ENCODE measurements around the gene DDX20.
"Not testable (repeated sequence)": the region's sequence is repeated elsewhere in the genome, so short reads cannot be mapped to it uniquely, and the experiment has no call there.

The DDX20 gene

GRCh38 chr1:111730706-111731105, 25.0 kb upstream of the DDX20 start:
- in situ Hi-C loops (cut with HindIII; ENCODE audit: low pct_ligation_motif_present, low pct_unique_long_range_greater_than_20kb, low sequenced_read_pairs): no loop called here

GRCh38 chr1:111731956-111732355, 23.7 kb upstream of the DDX20 start:
- DNase-seq: no peak
- in situ Hi-C loops (cut with HindIII; ENCODE audit: low pct_ligation_motif_present, low pct_unique_long_range_greater_than_20kb, low sequenced_read_pairs): no loop called here

More at GRCh38 chr1:111730706-111731105, 25.0 kb upstream of the DDX20 start:
- DNase-seq: no peak

GRCh38 chr1:111732718-111733117, 23.0 kb upstream of the DDX20 start:
- in situ Hi-C loops (cut with HindIII; ENCODE audit: low pct_ligation_motif_present, low pct_unique_long_range_greater_than_20kb, low sequenced_read_pairs): no loop called here
- no peak for DNase-seq

- DNase-seq: no peak
- in situ Hi-C loops (cut with HindIII; ENCODE audit: low pct_ligation_motif_present, low pct_unique_long_range_greater_than_20kb, low sequenced_read_pairs): no loop called here
Observed at GRCh38 chr1:111733183-111733991, 22.3 kb upstream of the DDX20 start.

- DNase-seq: no peak
- in situ Hi-C loops (cut with HindIII; ENCODE audit: low pct_ligation_motif_present, low pct_unique_long_range_greater_than_20kb, low sequenced_read_pairs): no loop called here
Observed at GRCh38 chr1:111733992-111734341, 21.7 kb upstream of the DDX20 start.

GRCh38 chr1:111734426-111734825, 21.3 kb upstream of the DDX20 start:
- in situ Hi-C loops (cut with HindIII; ENCODE audit: low pct_ligation_motif_present, low pct_unique_long_range_greater_than_20kb, low sequenced_read_pairs): no loop called here
- DNase-seq: no peak

GRCh38 chr1:111734856-111735255, 20.8 kb upstream of the DDX20 start:
- in situ Hi-C loops (cut with HindIII; ENCODE audit: low pct_ligation_motif_present, low pct_unique_long_range_greater_than_20kb, low sequenced_read_pairs): no loop called here
- no peak for DNase-seq

- in situ Hi-C loops (cut with HindIII; ENCODE audit: low pct_ligation_motif_present, low pct_unique_long_range_greater_than_20kb, low sequenced_read_pairs): no loop called here
- DNase-seq: no peak
Observed at GRCh38 chr1:111735321-111735720, 20.4 kb upstream of the DDX20 start.

GRCh38 chr1:111735858-111736544, 19.7 kb upstream of the DDX20 start:
- no peak for DNase-seq
- in situ Hi-C loops (cut with HindIII; ENCODE audit: low pct_ligation_motif_present, low pct_unique_long_range_greater_than_20kb, low sequenced_read_pairs): no loop called here

GRCh38 chr1:111736548-111737215, 19.0 kb upstream of the DDX20 start:
- no peak for DNase-seq
- in situ Hi-C loops (cut with HindIII; ENCODE audit: low pct_ligation_motif_present, low pct_unique_long_range_greater_than_20kb, low sequenced_read_pairs): no loop called here

GRCh38 chr1:111737216-111738132, 18.2 kb upstream of the DDX20 start:
- in situ Hi-C loops (cut with HindIII; ENCODE audit: low pct_ligation_motif_present, low pct_unique_long_range_greater_than_20kb, low sequenced_read_pairs): no loop called here
- no peak for DNase-seq

- no peak for DNase-seq
- in situ Hi-C loops (cut with HindIII; ENCODE audit: low pct_ligation_motif_present, low pct_unique_long_range_greater_than_20kb, low sequenced_read_pairs): no loop called here
Observed at GRCh38 chr1:111738133-111738435, 17.6 kb upstream of the DDX20 start.

GRCh38 chr1:111738436-111739193, 17.1 kb upstream of the DDX20 start:
- in situ Hi-C loops (cut with HindIII; ENCODE audit: low pct_ligation_motif_present, low pct_unique_long_range_greater_than_20kb, low sequenced_read_pairs): no loop called here
- DNase-seq: peak; percentile 77

- in situ Hi-C loops (cut with HindIII; ENCODE audit: low pct_ligation_motif_present, low pct_unique_long_range_greater_than_20kb, low sequenced_read_pairs): no loop called here
- DNase-seq: peak; percentile 90
Observed at GRCh38 chr1:111739194-111739924, 16.3 kb upstream of the DDX20 start, which contains the start of gene INKA2. TSS of gene INKA2 (minus strand) at chr1:111739395. CDS start at chr1:111739242, 153 bp downstream.

- in situ Hi-C loops (cut with HindIII; ENCODE audit: low pct_ligation_motif_present, low pct_unique_long_range_greater_than_20kb, low sequenced_read_pairs): no loop called here
Observed at GRCh38 chr1:111739925-111740765, 15.6 kb upstream of the DDX20 start.

GRCh38 chr1:111742292-111742691, 13.4 kb upstream of the DDX20 start:
- in situ Hi-C loops (cut with HindIII; ENCODE audit: low pct_ligation_motif_present, low pct_unique_long_range_greater_than_20kb, low sequenced_read_pairs): not testable (repeated sequence)

More at GRCh38 chr1:111739925-111740765, 15.6 kb upstream of the DDX20 start:
- DNase-seq: peak; percentile 78

More at GRCh38 chr1:111742292-111742691, 13.4 kb upstream of the DDX20 start:
- not testable (repeated sequence) for DNase-seq

Data from ACHN (cell line).